Heart left ventricle (tissue), 16 donors: ENCODE results near the gene ENAH. TPM values are rescaled to one million over a fixed set of nuclear protein-coding genes. Genes with fewer than 3 reads are reported as not detected.
A peak's percentile ranks its signal among the peaks of the same experiment; 100 is the strongest.

Experiments used
- ATAC-seq, 4 donors: fragments of 200-7000 bp; cut with Tn5 transposase; one replicate each; pipeline ENCODE4 v1.9.1; 2020 to 2022; ENCODE audit warnings: moderate library complexity in 4 of 4, mild to moderate bottlenecking in 3 of 4, moderate number of reproducible peaks in 1 of 4
- DNase-seq, 5 donors: peaks; one replicate each; pipeline ENCODE4 v3.0.0-alpha.2; 2020
- H3K27ac ChIP-seq, 12 donors: fragments of 200-600 bp; sonication (generic) in 4 of 12; one replicate each; pipeline versions ENCODE4 v1.5.0 to v1.8.0; 2016 to 2022; ENCODE audit warnings: mild to moderate bottlenecking in 2 of 12
- H3K27me3 ChIP-seq, 9 donors: fragments of 200-600 bp; sonication (generic) in 2 of 9; one replicate each; pipeline versions ENCODE4 v1.5.1 to v1.8.0; 2016 to 2022; ENCODE audit warnings: mild to moderate bottlenecking in 3 of 9
- H3K36me3 ChIP-seq, 9 donors: fragments of 200-600 bp; sonication (generic) in 2 of 9; one replicate each; pipeline versions ENCODE4 v1.5.0 to v1.8.0; 2018 to 2022; ENCODE audit warnings: mild to moderate bottlenecking in 2 of 9
- H3K4me1 ChIP-seq, 12 donors: fragments of 200-600 bp; sonication (generic) in 4 of 12; one replicate each; pipeline versions ENCODE4 v1.5.0 to v1.8.0; 2016 to 2022; ENCODE audit warnings: mild to moderate bottlenecking in 3 of 12
- H3K4me3 ChIP-seq, 12 donors: fragments of 200-600 bp; sonication (generic) in 4 of 12; one replicate each; pipeline versions ENCODE4 v1.5.0 to v1.8.0; 2017 to 2022; ENCODE audit warnings: mild to moderate bottlenecking in 9 of 12, moderate library complexity in 4 of 12
- H3K9me3 ChIP-seq, 12 donors: fragments of 200-600 bp; sonication (generic) in 4 of 12; one replicate each; pipeline versions ENCODE4 v1.5.0 to v1.8.0; 2016 to 2022; ENCODE audit warnings: mild to moderate bottlenecking in 1 of 12
- POLR2A ChIP-seq, 2 donors: fragments of 450-650 bp; IDR thresholded peaks; one replicate each; pipeline ENCODE4 v1.6.1; 2017; ENCODE audit warnings: antibody characterized with exemption in 2 of 2, mild to moderate bottlenecking in 2 of 2, moderate library complexity in 2 of 2
- whole genome bisulfite sequencing, 4 donors: extraction: QIAGEN DNeasy Blood & Tissue Kit in 2 of 4; methylation state at CpG; one replicate each; pipeline versions ENCODE4 v1.1.5 to v1.1.7; 2013 to 2018; 5-methylcytosine and 5-hydroxymethylcytosine counted together
- intact Hi-C, 10 donors: fragments of 100-400 bp; cut with DNase I; formaldehyde crosslinking; loops; one replicate each; pipeline versions ENCODE4 v1.11.1 to v1.14.2; 2022
- polyA plus RNA-seq, 2 donors: library from polyadenylated mRNA; stranded (reverse); fragments of 200-250 nt; gene quantifications; one replicate each; pipeline ENCODE4 v1.2.3, GENCODE V29; 2013
- total RNA-seq, 9 donors: library from RNA; depleted of rRNA in 2 of 9; stranded (reverse); fragments of >200 nt in 2 of 9; fragmentation: NEBNext Ultra II Directional in 3 of 9; extraction: Animal tissue kit (Norgen Biotek cat#: 25700) in 3 of 9; gene quantifications; one replicate each; pipeline versions ENCODE4 v1.1.0 to v1.2.4, GENCODE V29; 2016 to 2023
- TF ChIP-seq, protein P1 (sequence below), 12 donors: fragments of 200-600 bp; sonication (generic) in 4 of 12; IDR thresholded peaks; one replicate each; pipeline versions ENCODE4 v1.5.0 to v1.8.0; 2018 to 2022; ENCODE audit warnings: antibody characterized with exemption in 12 of 12, mild to moderate bottlenecking in 5 of 12
- donor health status: ischemic (EF 13 %, LVEDD 7.1; RV severe dilation, severe dysfunction).
- donor health status: healthy with polysubstance abuse.
- donor health status: DM: no; HTN: yes; CAD: no.
- donor health status: DM: no; HTN: no; CAD: no.
- donor health status: ischemic (EF 25% LVEDD 6.9; RV normal size, moderate dysfunction).
- donor health status: ischemic (EF 25% LVEDD 5.7; RV mildly dilated, moderate dysfunction).
- donor health status: healthy.
- donor health status: DM: yes; HTN: yes; CAD: no.
- donor health status: ischemic (EF 35%, LVEDD 5.7; RV mildly dilated, moderate dysfunction).
- donor health status: nonischemic (EF 11% LVEDD 7.7; RV severe dilation, severe dysfunction).
- donor health status: DM: yes; HTN: yes; CAD: no.
- donor health status: PGD.
- donor health status: ischemic (EF 29% LVEDD 5.4; RV normal size, mild dysfunction).
- donor health status: nonischemic (EF 23%, LVEDD 6.1; RV moderate dilation, normal function).

ENAH gene
- total and polyA plus RNA-seq, 11 donors: 17.0 to 183 (median 86.1) TPM

DNA sequence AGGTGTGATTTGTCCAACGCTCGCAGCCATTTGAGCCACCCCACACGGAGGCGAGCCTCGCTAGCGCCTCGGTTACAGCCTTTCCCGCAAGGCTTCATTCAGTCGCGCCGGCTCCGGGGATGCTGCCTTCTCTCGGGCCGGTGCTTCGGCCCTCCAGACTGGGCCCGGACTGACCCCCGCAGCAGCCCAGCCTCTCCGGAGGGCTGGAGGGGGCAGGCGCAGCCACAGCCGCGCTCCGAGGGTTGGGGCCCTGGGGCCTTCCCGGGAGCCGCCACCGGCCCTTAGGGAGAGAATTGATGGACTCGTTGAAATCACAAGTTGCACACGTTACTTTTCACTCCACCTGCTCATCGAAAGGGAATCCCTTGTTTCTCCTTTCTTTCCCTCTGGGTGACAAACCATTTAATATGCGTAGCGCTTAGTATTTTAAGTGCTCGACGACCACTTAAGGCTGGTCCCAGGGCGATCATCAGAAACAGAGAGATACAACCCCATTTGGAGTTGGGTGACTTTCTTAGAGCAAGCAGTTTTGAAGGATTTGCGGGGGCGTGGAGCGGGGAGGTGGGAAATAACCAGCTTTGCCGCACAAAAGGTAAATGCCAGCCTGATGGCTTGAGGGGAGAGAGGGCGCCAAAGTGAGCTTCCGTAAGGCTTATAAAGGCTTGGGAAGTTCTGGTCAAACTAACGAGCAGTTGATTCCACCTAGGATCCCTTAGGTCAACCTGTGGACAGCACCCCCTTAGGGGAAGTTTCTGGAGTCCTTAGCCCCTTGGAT lies 24.6 kb upstream of the ENAH start:
- DNase-seq: peak in 2 of 5 donors; percentile 32 to 63

DNA sequence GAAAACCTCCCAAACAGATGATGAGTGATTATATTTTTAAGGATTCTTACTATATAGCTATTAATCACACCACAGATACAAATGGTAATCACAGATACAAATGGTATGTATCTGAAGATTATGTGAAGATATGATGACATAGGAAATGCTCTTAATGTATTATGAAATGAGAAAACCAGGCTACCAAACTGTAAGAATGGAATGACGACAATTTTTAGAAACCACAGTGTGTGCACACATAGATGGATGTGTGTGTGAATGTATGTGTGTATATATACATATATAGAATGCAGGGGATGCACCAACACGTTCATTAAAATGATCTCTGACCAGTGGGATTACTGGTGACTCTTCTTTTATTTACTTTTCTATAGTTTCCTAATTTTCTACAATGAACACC lies 21.5 kb upstream of the ENAH start:
- Histone ChIP-seq H3K9me3 (no peaks in the 10 kb centered on the region), H3K36me3 (no peaks in the 10 kb centered on the region), H3K4me3 (no peak overlapping the region), H3K4me1 (peaks cover 0 to 9% (median 0%) of the 10 kb centered on the region in 12 donors), H3K27ac (no peak overlapping the region), H3K27me3 (peaks cover 0 to 11% (median 0%) of the 10 kb centered on the region in 9 donors)
- DNase-seq: no peak
- no peak for ATAC-seq
- intact Hi-C loops: no loop called here
- TF ChIP-seq, protein P1, sequence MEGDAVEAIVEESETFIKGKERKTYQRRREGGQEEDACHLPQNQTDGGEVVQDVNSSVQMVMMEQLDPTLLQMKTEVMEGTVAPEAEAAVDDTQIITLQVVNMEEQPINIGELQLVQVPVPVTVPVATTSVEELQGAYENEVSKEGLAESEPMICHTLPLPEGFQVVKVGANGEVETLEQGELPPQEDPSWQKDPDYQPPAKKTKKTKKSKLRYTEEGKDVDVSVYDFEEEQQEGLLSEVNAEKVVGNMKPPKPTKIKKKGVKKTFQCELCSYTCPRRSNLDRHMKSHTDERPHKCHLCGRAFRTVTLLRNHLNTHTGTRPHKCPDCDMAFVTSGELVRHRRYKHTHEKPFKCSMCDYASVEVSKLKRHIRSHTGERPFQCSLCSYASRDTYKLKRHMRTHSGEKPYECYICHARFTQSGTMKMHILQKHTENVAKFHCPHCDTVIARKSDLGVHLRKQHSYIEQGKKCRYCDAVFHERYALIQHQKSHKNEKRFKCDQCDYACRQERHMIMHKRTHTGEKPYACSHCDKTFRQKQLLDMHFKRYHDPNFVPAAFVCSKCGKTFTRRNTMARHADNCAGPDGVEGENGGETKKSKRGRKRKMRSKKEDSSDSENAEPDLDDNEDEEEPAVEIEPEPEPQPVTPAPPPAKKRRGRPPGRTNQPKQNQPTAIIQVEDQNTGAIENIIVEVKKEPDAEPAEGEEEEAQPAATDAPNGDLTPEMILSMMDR (IDR thresholded peaks at IDR 0.05): no peak
- no peak for TF ChIP-seq POLR2A (IDR thresholded peaks at IDR 0.05)
- 89 to 95% (median 91%) methylated on average over 2 of the region's 2 CpGs for WGBS, 4 donors

More for the DNA sequence above, 24.6 kb upstream of the ENAH start:
- Histone ChIP-seq H3K27ac (no peak overlapping the region), H3K9me3 (no peaks in the 10 kb centered on the region), H3K36me3 (no peaks in the 10 kb centered on the region), H3K27me3 (peaks cover 0 to 11% (median 0%) of the 10 kb centered on the region in 9 donors), H3K4me1 (peaks cover 0 to 9% (median 0%) of the 10 kb centered on the region in 12 donors), H3K4me3 (peak overlapping the region in 5 of 12 donors; percentile 18 to 45 (median 33))
- WGBS, 4 donors: 35 to 57% (median 48%) methylated on average over 32 to 40 of the region's 40 CpGs
- TF ChIP-seq, protein P1 (IDR thresholded peaks at IDR 0.05): no peak
- TF ChIP-seq POLR2A (IDR thresholded peaks at IDR 0.05): no peak
- peak in 2 of 4 donors; percentile 22 to 42 for ATAC-seq
- intact Hi-C loops: no loop called here

DNA sequence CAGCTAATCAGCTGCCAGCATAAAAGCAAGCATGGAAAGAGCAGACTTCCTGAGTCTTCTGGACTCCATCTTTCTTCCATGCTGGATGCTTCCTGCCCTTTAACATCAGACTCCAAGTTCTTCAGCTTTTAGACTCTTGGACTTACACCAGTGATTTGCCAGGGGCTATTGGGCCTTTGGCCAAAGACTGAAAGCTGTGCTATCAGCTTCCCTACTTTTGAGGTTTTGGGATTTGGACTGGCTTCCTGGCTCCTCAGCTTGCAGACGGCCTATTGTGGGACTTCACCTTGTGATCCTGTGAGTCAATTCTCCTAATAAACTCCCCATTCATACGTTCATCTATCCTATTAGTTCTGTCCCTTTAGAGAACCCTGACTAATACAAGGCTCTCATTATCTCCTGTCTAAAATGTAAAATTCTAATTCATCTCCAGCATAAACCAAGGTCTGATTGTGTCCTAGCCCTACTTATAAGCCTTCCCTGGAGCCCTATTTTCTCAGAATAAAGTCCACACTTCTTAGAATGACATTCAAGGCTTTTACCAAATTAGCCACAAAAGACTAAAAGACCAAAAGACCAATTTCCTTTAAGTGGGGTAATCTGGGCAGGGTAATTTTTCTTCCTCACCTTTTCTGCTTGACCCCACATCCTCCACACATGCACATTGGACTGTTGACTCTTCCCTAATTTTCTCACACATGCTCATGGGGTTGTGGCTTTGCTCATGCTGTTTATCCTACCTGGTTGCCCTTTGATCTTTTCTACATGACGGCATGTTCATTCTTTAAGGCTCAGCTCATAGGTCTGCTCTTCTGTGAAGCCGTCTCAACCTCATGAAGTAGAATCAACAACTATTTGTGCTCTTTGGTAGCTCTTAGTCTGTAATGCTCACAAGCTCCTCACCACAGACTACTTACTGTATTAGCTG lies 18.1 kb upstream of the ENAH start:
- ATAC-seq (no peak), DNase-seq (no peak)
- H3K4me1 ChIP-seq: peaks cover 0 to 15% (median 0%) of the 10 kb centered on the region in 12 donors
- intact Hi-C loops: no loop called here
- H3K9me3 ChIP-seq: no peaks in the 10 kb centered on the region
- no peaks in the 10 kb centered on the region for H3K27me3 ChIP-seq
- no peak for TF ChIP-seq POLR2A (IDR thresholded peaks at IDR 0.05)
- TF ChIP-seq, protein P1 (IDR thresholded peaks at IDR 0.05): no peak
- no peak overlapping the region for H3K27ac ChIP-seq
- H3K4me3 ChIP-seq: no peak overlapping the region
- no peaks in the 10 kb centered on the region for H3K36me3 ChIP-seq
- 83 to 86% (median 84%) methylated on average over 4 of the region's 4 CpGs for WGBS, 4 donors

DNA sequence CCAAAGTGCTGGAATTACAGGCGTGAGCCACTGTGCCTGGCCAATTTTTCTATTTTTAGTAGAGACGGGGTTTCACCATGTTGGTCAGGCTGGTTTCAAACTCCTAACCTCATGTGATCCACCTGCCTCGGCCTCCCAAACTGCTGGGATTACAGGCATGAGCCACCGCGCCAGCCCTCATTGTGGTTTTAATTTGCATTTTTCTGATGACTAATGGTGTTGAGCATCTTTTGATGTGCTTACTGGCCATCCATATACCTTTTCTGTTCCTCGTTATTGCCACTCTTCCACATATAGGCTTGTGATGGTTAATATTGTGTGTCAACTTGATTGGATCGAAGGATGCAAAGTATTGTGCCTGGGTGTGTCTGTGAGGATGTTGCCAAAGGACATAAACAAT lies 17.4 kb upstream of the ENAH start:
- intact Hi-C loops: no loop called here
- no peak overlapping the region for H3K27ac ChIP-seq
- H3K36me3 ChIP-seq: no peaks in the 10 kb centered on the region
- WGBS, 4 donors: 93 to 97% (median 95%) methylated on average over 7 of the region's 7 CpGs
- H3K4me3 ChIP-seq: no peak overlapping the region
- no peaks in the 10 kb centered on the region for H3K27me3 ChIP-seq
- no peak for ATAC-seq
- no peak for DNase-seq
- peaks cover 0 to 14% (median 0%) of the 10 kb centered on the region in 12 donors for H3K4me1 ChIP-seq
- H3K9me3 ChIP-seq: no peaks in the 10 kb centered on the region
- TF ChIP-seq, protein P1 (IDR thresholded peaks at IDR 0.05): no peak
